HL-60/S4 treated with phorbol 12-myristate 13-acetate at 8.2 ng/mL for 4 days and 3 days (cell line): ENCODE results near the gene TIMM10B.

Source experiments
- in situ Hi-C: fragments of 300-500 bp; cut with MboI; formaldehyde crosslinking; loops from 2 replicates; pipeline ENCODE4 v1.15.0; 2022; ENCODE audit warnings: low sequenced_read_pairs

The TIMM10B gene

DNA sequence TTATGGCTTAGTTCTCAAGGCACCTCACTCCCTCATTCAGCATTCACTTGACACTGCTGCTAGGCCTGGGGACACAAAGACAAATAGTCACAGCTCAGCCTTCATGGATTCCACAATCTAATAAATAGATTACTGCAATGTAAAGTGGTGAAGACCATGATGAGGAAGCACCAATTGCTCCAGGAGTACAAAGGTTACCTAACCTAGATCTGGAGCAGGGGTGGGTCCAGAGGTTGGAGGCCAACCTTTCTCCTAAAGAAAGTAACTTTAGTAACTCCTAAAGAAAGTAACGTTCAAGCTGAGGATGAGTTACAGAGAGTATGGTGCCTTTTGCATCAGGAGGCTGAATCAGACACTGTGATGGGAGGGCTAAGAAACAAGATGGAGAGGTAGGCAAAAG lies 11.7 kb upstream of the TIMM10B start:
- in situ Hi-C loops: no loop called here

GRCh38 chr11:6472934-6473333 lies 8.4 kb upstream of the TIMM10B start:
- in situ Hi-C loops: no loop called here

DNA sequence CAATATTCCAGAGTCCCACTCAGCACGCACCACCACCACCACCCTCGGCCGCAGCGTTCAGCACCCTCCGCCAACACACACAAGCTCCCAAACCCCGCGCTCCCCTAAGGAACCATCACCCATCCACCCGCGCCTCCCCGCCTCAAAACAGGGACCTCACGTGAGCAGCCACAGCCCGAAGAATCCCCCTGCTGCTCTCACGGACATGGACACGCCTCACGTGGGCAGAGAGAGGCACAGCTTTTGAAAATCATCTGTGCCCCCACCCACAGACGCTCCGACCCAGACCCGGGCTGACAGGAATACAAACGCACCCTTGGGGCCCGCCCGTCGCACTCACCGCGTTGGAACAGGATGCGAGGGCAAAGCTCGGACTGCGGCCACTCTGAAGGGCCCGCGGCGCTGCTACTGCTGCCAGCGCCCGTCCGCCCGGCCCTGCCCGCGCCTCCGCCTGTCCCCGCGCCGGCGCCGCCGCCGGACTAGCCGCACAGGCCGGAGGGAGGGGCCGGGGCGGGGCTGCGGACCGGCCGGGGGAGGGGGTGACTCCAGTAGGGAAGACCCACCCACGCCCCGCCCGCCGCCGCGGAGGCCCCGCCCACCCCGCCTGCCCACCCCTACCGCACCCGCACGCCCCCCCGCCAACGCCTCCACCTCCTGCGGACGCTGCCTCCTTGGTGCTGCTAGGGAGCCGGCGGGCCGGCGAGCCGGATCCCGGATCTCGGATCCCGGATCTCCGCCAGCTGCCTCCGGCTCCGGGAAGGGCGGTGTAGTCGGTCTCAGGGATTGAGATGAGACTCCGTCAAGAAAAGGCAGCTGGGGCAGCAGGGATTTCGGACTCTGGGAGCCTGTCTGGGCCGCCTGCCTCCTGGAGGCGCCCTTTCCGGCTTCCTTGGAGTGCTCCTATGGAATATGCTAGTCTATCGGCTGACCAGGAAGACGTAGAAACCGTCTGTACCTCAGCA lies 7.6 kb upstream of the TIMM10B start, which contains the start of gene TRIM3:
TRIM3 (minus strand) TSS at position 491 of the 962 bp plus-strand sequence. CDS start 8,246 bp downstream, outside the sequence.
- in situ Hi-C loops: no loop called here

- in situ Hi-C loops: no loop called here
Measured at GRCh38 chr11:6474413-6474792, 6.9 kb upstream of the TIMM10B start.

DNA sequence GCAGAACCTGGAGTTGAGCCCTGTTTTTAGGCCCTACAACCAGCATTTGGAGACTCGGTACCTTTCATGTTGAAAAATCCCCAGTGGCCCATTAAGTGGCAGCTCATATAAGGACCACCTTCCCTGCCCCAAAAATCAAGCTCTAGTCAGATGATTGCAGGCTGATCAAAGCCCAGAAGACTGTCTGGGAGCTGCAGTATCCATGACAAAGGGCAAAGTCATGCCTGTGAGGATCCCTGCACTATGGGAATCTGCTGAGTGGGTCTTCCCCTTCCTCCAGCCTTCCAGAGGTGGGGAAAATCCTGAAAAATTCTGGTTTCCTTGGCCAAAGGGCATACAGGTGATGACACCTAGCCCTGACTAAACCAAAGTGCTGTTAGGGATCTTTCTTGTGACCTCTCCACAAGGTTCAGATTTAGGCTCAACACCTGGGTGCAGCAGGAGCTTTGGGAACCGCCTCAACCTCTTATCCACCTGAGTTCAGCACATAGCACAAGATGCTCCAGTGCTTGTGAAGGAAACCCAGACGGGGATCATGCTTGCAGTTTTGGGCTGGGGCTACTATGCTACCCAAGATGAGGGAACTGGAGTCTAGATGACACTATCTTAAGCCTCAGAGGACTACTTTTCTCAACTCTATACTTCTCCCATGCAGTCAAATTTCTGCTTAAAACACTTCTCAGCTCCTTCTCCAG lies 6.3 kb upstream of the TIMM10B start:
- in situ Hi-C loops: no loop called here

- in situ Hi-C loops: no loop called here
Measured at GRCh38 chr11:6475936-6476335, 5.4 kb upstream of the TIMM10B start.

DNA sequence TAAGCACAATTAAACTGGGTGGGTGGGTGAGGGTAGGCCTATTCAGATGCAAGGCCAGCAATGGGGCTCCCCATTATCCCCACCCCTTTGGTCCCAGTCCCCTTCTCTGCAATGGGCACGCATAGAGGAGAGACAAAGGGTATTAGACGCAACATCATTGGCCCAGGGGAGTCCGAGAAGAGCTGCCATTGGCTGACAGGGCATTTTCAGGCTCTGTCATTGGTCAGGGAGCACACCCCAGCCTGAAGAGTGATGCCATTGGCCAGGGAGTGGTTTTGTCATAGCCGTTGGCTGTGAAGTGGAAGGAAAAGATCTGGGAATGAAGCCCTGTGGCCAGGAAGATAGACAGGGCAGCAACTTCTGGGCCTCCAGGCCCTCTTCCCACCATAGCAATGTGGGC lies 4.7 kb upstream of the TIMM10B start:
- in situ Hi-C loops: no loop called here

DNA sequence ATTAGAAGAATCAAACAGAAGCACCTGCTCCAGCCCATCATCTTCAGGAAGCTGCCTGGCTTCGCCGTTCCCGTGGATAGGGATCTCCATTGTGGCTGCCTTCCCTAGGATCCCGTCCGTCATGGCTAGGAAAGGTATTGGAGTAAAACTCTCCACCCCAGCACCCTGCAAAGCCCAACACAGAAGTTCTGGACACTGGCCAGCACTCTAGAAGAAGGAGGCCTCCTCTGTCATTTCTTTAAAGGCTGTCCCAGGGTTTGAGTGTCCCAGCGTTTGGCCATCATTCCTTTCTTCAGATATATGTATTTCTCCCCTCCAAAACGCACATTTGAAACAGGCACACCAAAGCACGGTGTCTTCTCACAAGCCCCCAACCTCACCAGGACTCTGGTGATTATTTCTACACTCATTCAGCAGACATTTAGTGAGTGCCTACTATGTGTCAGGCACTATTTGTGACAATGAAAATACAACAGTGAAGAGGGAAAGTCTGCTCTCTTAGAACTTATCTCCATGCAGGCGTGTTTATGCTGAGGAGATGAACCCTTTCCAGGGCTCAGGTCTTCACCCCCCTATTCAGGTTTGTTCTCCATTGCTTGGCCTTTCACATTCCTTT lies 894 bp upstream of the TIMM10B start:
- in situ Hi-C loops: no loop called here

DNA sequence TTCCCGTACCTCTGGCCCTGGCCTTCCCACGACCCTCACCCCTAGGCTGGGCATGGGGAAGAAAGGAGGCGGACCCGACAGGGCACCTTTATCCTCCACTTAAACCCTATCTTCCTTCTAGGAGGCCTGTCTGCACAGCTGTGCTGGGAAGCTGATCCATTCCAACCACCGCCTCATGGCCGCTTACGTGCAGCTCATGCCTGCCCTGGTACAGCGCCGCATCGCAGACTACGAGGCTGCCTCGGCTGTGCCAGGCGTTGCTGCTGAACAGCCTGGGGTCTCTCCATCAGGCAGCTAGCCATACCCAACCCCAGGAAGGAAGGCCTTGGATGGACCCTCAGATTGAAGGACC lies 599 bp downstream of the TIMM10B start:
- in situ Hi-C loops: no loop called here

GRCh38 chr11:6482441-6482840 lies 1.1 kb downstream of the TIMM10B start:
- in situ Hi-C loops: no loop called here

- in situ Hi-C loops: no loop called here
Measured at GRCh38 chr11:6483015-6483414, 1.7 kb downstream of the TIMM10B start.

DNA sequence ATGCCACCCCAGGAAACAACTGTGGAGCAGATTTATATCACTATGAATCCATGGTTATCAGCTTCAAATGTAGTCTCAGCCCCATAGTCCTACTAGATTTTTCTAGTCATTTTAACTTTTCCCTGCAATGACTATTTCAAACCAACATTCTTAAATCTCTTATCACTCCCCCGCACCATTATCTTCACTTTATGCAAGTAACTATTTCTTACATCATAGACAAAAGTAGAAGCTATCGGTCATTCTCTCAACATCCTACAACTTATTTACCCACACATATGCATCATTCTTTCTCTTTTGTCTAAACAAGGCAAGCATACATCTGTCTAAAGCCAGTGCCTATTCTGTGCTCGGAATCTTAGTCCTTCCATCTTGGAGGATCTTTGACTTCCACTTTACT lies 4.4 kb downstream of the TIMM10B start:
- in situ Hi-C loops: no loop called here

GRCh38 chr11:6486256-6486655 lies 5.0 kb downstream of the TIMM10B start:
- in situ Hi-C loops: no loop called here

GRCh38 chr11:6486938-6487337 lies 5.6 kb downstream of the TIMM10B start:
- in situ Hi-C loops: no loop called here

GRCh38 chr11:6488342-6488741 lies 7.0 kb downstream of the TIMM10B start:
- in situ Hi-C loops: no loop called here

DNA sequence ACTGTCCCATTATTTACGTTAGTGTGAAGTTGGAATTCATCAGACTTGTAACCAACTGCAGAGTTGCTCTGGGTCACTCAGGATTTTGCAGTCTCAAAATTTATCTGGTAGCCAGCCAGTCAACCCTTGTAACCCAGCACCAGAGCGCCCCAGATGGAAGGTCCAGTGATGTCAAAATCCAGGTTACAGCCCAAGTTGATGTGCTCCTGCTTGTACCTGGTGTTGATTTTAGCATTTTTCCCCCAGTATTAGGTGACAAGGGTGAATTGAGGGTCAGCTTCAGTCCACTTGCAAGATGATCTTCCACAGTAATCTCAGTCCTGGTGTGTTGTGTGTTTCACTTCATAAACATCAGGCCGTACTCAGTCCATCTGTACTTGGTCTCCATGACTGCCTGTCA lies 7.5 kb downstream of the TIMM10B start:
- in situ Hi-C loops: no loop called here

DNA sequence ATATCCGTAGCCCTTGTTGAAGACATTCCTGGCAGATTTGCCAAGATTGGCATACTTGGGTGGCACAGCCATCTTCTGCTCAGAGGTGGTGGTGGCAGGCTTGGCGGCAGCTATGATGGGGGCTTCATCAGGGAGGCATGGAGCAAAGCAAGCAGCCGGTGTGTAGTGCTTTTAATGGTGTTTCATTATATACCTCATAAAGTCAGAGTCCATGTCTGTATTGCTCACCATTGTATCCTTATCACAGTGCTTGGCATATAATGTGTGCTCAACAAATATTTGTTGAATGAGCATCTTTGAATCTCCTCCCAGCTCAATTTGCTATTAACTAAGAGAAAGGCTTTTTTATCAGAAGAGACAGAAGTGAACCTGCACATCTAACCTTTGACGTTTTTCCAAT lies 8.0 kb downstream of the TIMM10B start:
- in situ Hi-C loops: no loop called here

DNA sequence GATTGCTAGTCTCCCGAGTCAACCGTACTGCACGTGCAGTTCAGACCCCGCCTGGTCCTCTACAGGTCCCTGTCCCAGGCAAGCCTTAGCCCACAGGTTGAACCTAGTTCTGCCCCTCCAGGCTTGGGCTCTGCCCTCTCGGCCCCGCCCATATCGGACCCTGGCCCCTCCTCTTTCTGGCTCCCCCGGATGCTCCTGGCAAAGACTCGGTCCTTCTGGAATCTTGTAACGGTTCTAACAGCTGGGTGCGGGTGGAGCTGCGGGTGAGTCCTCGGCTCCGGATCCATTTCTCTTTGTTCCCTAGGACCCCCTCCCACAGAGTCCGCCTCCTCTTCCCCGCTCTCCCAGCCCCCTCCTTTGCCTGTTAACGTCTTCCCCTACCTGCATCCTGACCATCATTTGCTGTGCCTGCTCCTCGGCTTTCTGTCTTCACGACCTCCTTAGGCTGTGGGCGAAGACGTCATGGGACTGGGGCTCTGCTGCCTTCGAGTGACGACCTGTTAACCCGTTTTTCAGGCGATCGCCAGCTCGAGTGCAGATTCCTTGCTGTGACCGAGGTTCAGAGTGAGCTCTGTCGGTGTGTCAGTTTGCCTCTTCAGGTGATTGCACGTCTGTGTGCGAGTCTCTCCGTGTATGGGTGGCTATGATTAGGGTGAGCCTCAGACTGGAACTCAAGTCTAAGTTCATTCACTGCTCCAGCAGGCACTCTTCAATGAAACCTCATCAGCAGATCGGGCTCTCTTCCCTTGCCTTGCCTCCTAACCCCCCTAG lies 16.0 kb downstream of the TIMM10B start, which contains the start of gene DNHD1:
DNHD1 (plus strand) TSS at position 212 of the 771 bp plus-strand sequence. CDS start 936 bp downstream, outside the sequence.
- in situ Hi-C loops: no loop called here

DNA sequence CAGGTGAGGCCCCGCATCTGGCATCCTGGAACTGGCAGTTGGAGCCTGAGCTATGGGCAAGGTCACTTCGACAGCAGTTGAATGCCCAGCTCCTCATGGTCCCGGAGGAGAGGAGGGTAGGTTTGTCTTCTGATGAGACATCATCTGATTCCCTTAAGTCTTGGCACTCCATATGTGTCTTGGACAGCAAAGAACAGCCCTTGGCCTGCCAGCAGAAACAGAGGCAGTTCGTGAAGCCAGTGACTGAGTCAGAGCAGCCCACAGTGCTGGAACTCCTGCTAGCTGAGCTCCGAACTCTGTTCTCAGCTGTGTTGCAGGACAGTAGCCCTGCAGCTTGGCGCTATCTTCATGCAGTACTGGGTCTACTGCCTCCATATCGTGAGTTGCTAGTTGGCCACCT lies 16.8 kb downstream of the TIMM10B start:
- in situ Hi-C loops: no loop called here

- in situ Hi-C loops: no loop called here
Measured at GRCh38 chr11:6498544-6498943, 17.2 kb downstream of the TIMM10B start.

- in situ Hi-C loops: no loop called here
Measured at GRCh38 chr11:6502382-6502781, 21.1 kb downstream of the TIMM10B start.
